Measurements from ENCODE around the gene FERMT3. TPM values are rescaled to one million over a fixed set of nuclear protein-coding genes. Genes with fewer than 3 reads are reported as not detected.

FERMT3 gene
- total and polyA plus RNA-seq, 2 of the 8 experiments (the other 6 are each of a cell fraction or from before 2014, with no cell fraction given), result 1.4 to 3.7 TPM

- no peak for TF ChIP-seq CHD7 (IDR thresholded peaks at IDR 0.05; ENCODE audit: insufficient replicate concordance, low read length)
- no peak for TF ChIP-seq JUN (IDR thresholded peaks at IDR 0.05; ENCODE audit: low read depth, low read length)
Measured at GRCh38 chr11:64264371-64264852, 57.9 kb downstream of the FERMT3 start (continued).

Measured in H1 (cell line).